IPS-20b (cell line): ENCODE measurements around the gene ITPA.

Experiments used
- H3K27ac ChIP-seq: one replicate; pipeline ENCODE4 v1.5.1; 2013; ENCODE audit warnings: low read length
- H3K27me3 ChIP-seq: 2 replicates; pipeline ENCODE4 v1.6.1; 2013; ENCODE audit warnings: mild to moderate bottlenecking, low read length, inconsistent platforms; ENCODE audit not compliant: insufficient read depth
- H3K36me3 ChIP-seq: 2 replicates; pipeline ENCODE4 v1.6.1; 2013; ENCODE audit warnings: low read depth, mild to moderate bottlenecking, inconsistent platforms, low read length, moderate library complexity; ENCODE audit not compliant: insufficient read depth
- H3K4me1 ChIP-seq: 2 replicates; pipeline ENCODE4 v1.6.1; 2013; ENCODE audit warnings: mild to moderate bottlenecking, control low read depth, inconsistent platforms, low read length, moderate library complexity; ENCODE audit not compliant: insufficient read depth
- H3K4me3 ChIP-seq: 2 replicates; pipeline ENCODE4 v1.5.1; 2013; ENCODE audit warnings: mild to moderate bottlenecking, low read length, inconsistent platforms
- H3K9ac ChIP-seq: 2 replicates; pipeline ENCODE4 v1.6.1; 2013; ENCODE audit warnings: low read depth, mild to moderate bottlenecking, inconsistent platforms, low read length, moderate library complexity
- H3K9me3 ChIP-seq: 2 replicates; pipeline ENCODE4 v1.6.1; 2013; ENCODE audit warnings: mild to moderate bottlenecking, low read depth, low read length, inconsistent platforms; ENCODE audit not compliant: insufficient read depth

The ITPA gene

GRCh38 chr20:3193806-3194616, 15.3 kb upstream of the ITPA start:
- no peaks in the 10 kb centered on the region for H3K4me1 ChIP-seq
- peaks cover 86% of the 10 kb centered on the region for H3K36me3 ChIP-seq
- H3K27me3 ChIP-seq = no peaks in the 10 kb centered on the region
- H3K9me3 ChIP-seq = no peaks in the 10 kb centered on the region
- H3K9ac ChIP-seq = no peak overlapping the region
- no peak overlapping the region for H3K27ac ChIP-seq
- H3K4me3 ChIP-seq = no peak overlapping the region

GRCh38 chr20:3194617-3195280, 14.5 kb upstream of the ITPA start:
- Histone ChIP-seq H3K4me3 (no peak overlapping the region), H3K27me3 (no peaks in the 10 kb centered on the region), H3K4me1 (no peaks in the 10 kb centered on the region), H3K9me3 (no peaks in the 10 kb centered on the region), H3K9ac (no peak overlapping the region), H3K36me3 (peaks cover 88% of the 10 kb centered on the region), H3K27ac (no peak overlapping the region)

GRCh38 chr20:3195590-3196237, 13.6 kb upstream of the ITPA start:
- no peak overlapping the region for H3K27ac ChIP-seq
- no peaks in the 10 kb centered on the region for H3K9me3 ChIP-seq
- no peak overlapping the region for H3K4me3 ChIP-seq
- H3K36me3 ChIP-seq = peaks cover 88% of the 10 kb centered on the region
- no peaks in the 10 kb centered on the region for H3K27me3 ChIP-seq
- H3K9ac ChIP-seq = no peak overlapping the region
- H3K4me1 ChIP-seq = no peaks in the 10 kb centered on the region

- Histone ChIP-seq H3K9me3 (no peaks in the 10 kb centered on the region), H3K4me1 (no peaks in the 10 kb centered on the region), H3K27me3 (no peaks in the 10 kb centered on the region), H3K9ac (no peak overlapping the region), H3K27ac (no peak overlapping the region), H3K4me3 (no peak overlapping the region), H3K36me3 (peaks cover 63% of the 10 kb centered on the region)
These were observed 10.1 kb upstream of the ITPA start for GRCh38 chr20:3199206-3199605.

- H3K27me3 ChIP-seq = no peaks in the 10 kb centered on the region
- no peak overlapping the region for H3K9ac ChIP-seq
- H3K4me1 ChIP-seq = no peaks in the 10 kb centered on the region
- H3K36me3 ChIP-seq = peaks cover 53% of the 10 kb centered on the region
- H3K4me3 ChIP-seq = no peak overlapping the region
- H3K9me3 ChIP-seq = no peaks in the 10 kb centered on the region
- H3K27ac ChIP-seq = no peak overlapping the region
These were observed 9.1 kb upstream of the ITPA start for GRCh38 chr20:3199976-3200755.

- Histone ChIP-seq H3K27ac (no peak overlapping the region), H3K4me1 (no peaks in the 10 kb centered on the region), H3K9me3 (no peaks in the 10 kb centered on the region), H3K36me3 (peaks cover 29% of the 10 kb centered on the region), H3K9ac (peak overlapping the region; percentile 82; the same call in 1 of the 2 replicates), H3K27me3 (no peaks in the 10 kb centered on the region), H3K4me3 (peak overlapping the region; percentile 81; the same call in 1 of the 2 replicates)
These were observed 6.4 kb upstream of the ITPA start for GRCh38 chr20:3202965-3203314.

GRCh38 chr20:3203315-3204123, 5.8 kb upstream of the ITPA start:
- Histone ChIP-seq H3K36me3 (peaks cover 29% of the 10 kb centered on the region), H3K9ac (peak overlapping the region; percentile 82), H3K27ac (peak overlapping the region; percentile 59), H3K27me3 (no peaks in the 10 kb centered on the region), H3K4me3 (peak overlapping the region; percentile 81), H3K9me3 (no peaks in the 10 kb centered on the region), H3K4me1 (no peaks in the 10 kb centered on the region)

- Histone ChIP-seq H3K27me3 (no peaks in the 10 kb centered on the region), H3K27ac (peak within 1 kb of the TSS; percentile 59), H3K9me3 (no peaks in the 10 kb centered on the region), H3K4me3 (peak within 1 kb of the TSS; percentile 81), H3K9ac (peak within 1 kb of the TSS; percentile 82), H3K4me1 (no peaks in the 10 kb centered on the region), H3K36me3 (peaks cover 22% of the 10 kb centered on the region)
These were observed 5.0 kb upstream of the ITPA start, which contains the start of gene DDRGK1 for GRCh38 chr20:3204124-3204794. DDRGK1 (minus strand) TSS chr20:3204682; CDS start chr20:3204627, 55 bp downstream.

- Histone ChIP-seq H3K27ac (peak overlapping the region; percentile 50), H3K27me3 (no peaks in the 10 kb centered on the region), H3K4me1 (no peaks in the 10 kb centered on the region), H3K9me3 (no peaks in the 10 kb centered on the region), H3K9ac (peak overlapping the region; percentile 92), H3K36me3 (peaks cover 10% of the 10 kb centered on the region), H3K4me3 (peak overlapping the region; percentile 91)
These were observed 477 bp upstream of the ITPA start for GRCh38 chr20:3208786-3209256.

- Histone ChIP-seq H3K27ac (peak overlapping the region; percentile 17), H3K36me3 (peaks cover 18% of the 10 kb centered on the region), H3K4me1 (no peaks in the 10 kb centered on the region), H3K9ac (peak overlapping the region; percentile 92), H3K27me3 (no peaks in the 10 kb centered on the region), H3K9me3 (no peaks in the 10 kb centered on the region), H3K4me3 (peak overlapping the region; percentile 91)
These were observed 634 bp downstream of the ITPA start for GRCh38 chr20:3209946-3210317.
